Endometrium (tissue), 2 donors: Measurements from ENCODE around the gene TMEM89.

Experiments used
- FAIRE-seq: peaks from 2 replicates; lab custom pipeline; 2012; peaks lifted over from hg19 to GRCh38; lab: Jason Lieb, UNC
- donor health status: control.
- donor health status: control.

TMEM89 gene, protein sequence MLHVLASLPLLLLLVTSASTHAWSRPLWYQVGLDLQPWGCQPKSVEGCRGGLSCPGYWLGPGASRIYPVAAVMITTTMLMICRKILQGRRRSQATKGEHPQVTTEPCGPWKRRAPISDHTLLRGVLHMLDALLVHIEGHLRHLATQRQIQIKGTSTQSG

DNA sequence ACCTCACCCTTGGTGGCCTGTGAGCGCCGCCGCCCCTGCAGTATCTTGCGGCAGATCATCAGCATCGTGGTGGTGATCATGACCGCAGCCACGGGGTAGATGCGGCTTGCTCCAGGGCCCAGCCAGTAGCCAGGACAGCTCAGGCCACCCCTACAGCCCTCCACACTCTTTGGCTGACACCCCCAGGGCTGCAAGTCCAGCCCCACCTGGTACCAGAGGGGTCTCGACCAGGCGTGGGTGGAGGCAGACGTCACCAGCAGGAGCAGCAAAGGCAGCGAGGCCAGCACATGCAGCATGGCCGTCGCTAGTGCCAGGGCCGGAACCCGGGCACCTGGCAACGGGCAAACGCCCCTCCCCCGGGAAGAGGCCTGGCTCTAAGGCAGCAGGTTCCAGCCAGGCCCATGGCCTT lies at the start of gene TMEM89:
Gene TMEM89 (minus strand): TSS at position 309 of the 409 bp plus-strand sequence. CDS start 13 bp downstream, at position 296.
- FAIRE-seq: no peak

DNA sequence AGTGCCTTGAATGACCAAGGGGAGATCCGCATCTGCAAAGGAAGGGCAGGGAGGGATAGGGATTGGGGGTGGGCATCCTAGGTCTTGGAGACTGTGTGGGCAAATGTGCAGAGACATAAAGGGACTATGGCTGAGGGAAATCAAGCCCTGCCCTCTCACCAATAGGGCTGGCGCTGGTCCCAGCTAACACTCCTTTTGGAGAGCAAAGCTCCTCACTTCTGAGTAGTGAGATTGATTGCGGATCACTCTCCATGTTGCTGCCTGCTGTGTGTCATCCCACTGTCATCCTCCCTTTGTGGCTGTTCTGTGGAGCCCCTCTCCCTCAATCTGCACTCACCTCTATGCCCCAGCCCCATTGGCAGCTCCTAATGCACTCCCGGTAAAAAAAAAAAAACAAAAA lies 43.4 kb upstream of the TMEM89 start:
- no peak for FAIRE-seq

DNA sequence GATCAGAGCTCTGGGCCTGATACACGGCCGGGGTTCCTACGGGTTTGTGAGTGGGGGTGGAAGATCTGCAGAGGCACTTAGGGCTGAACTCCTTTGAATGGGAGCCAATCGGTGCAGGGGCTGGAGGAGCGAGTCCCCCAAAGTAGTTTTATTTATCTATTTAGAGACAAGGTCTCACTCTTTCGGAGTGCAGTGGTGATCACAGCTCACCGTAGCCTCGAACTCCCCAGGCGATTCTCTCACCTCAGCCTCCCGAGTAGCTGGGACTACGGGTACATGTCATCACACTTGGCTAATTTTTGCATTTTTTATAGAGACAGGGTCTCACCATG lies 42.7 kb upstream of the TMEM89 start:
- FAIRE-seq: no peak

DNA sequence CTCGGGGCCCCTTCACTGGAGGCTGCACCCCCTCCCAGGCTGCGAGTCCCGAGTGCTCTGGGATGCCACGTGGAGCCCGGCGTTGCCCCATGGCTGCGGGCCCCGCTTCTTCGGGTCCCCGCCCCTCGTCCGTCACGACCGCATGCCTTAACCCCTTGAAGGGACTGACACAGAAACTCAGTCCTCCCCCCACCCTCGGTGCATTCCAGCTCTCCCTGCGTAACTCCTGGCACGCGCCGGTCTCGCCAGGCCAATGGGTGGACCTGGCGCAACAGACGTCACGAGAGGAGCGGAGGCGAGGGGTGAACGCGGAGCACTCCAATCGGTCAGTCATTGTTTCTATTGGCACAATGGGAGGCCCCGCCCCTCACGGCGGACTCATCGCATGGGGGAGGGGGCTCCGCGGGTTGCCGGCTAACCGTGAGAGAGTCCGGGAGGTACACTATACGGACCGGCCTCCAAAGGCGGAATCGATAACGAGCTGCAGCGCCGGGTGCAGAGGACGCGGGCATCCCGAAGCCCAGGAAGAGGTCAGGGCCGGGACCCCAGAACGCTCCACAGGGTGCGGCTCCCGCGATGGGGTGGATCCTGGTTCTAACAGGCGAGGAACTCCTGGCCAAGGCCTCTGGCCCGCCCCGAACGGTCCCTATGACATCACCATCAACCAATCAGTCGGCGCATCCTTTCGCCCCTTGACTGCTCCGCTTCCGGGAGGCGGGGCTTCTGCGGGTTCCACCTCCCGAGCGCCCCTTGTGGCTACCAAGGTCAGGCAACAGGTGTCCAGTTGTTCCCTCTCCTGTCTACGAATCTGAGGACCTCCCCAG lies 42.1 kb upstream of the TMEM89 start:
- peak; percentile 86 for FAIRE-seq

DNA sequence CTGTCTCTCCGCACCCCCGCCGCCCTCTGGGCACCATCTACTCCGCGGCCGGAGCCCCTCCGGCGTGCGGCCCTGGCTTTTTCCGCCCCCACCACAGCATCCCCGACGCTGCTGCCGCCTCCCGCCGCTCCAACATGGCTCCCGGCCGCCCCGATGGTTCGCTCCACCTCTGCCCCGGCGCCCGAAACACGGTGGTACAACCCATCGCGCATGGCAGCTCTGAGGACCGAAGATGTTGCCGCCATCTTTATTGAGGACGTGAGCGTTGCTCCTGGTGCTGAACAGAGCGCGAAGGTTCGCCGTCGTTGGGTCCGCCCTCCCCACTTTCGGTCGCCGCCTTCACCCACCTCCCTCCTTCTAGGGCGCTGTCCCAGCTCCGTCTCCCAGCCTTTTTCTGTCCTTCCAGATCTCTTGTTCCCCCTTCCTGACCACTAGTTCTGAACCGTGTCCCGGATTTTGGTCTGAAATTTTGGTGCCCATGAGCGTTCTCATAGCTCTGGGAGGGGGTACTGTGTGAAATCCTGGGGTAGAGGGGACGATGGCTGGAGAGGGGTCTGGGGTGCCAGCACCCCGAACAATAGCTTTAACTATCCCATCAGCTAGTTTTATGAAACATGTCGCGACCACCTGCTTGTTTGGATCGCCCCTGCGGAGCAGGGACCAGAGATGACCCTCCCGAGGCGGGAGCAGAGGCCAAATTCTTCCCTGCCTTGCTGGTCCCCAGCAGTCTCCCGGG lies 41.4 kb upstream of the TMEM89 start, which contains the start of gene CELSR3:
Gene CELSR3 (minus strand): TSS at position 134 of the 736 bp plus-strand sequence. CDS start 252 bp downstream, outside the sequence.
- FAIRE-seq: no peak

DNA sequence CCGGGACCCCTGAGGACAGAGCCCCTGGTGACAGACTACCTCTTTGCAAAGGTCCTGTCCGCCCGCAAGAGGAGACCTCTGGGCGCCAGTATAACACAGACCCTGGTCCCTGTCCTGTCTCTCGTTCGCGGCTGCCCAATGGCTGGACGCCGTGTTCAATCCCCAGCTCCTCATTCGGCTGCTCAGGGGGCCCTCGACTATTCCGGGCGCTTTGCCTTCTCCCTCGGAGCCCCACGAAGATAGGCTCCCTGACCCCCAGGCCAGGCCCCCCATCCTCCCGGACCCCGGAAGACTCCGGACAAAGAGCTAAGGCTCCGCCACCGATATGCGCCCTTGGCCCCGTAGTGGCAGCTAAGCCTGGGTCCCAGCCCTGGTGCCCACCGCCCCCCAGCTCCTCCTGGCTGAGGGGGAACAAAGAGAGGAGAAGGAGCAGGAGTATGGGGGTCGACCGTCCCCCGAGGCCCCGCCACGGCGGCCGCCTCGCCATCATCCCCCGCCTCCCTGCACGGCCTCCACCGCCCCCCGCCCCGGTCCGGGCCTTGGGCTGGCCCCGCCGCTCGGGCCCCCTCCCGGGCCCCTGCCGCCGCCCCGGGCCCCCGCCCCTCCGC lies 40.7 kb upstream of the TMEM89 start:
- FAIRE-seq: no peak

DNA sequence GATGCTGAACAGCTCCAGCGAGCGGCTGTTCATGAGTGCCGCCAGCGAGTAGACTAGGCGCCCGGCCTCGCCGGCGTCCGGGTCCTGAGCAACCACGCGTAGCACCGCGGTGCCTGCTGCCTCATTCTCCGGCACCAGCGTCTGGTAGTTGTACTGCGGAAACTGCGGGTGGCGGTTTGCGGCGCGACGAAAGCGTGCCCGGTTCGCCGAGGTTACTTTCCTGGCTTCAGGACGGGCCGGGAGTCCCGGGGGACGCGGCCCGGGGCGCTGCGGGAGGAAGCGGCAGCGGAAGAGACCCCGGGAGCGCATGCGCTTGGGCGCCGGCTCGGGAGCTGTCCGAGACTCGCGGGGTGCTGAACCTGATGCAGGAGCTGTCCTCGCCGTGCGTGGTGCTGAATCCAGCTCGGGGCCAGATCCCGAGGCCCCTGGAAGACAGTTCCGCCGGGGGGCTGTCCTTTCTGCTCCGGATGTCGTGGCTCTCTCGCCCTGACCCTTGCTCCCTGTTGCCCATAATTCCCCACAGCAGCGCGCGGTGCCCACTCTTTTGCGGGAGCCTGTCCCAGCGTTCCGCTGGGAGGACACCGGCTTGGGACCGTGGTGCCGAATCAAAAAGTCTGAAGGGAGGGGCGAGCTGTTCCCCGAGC lies 40.1 kb upstream of the TMEM89 start:
- FAIRE-seq: no peak

DNA sequence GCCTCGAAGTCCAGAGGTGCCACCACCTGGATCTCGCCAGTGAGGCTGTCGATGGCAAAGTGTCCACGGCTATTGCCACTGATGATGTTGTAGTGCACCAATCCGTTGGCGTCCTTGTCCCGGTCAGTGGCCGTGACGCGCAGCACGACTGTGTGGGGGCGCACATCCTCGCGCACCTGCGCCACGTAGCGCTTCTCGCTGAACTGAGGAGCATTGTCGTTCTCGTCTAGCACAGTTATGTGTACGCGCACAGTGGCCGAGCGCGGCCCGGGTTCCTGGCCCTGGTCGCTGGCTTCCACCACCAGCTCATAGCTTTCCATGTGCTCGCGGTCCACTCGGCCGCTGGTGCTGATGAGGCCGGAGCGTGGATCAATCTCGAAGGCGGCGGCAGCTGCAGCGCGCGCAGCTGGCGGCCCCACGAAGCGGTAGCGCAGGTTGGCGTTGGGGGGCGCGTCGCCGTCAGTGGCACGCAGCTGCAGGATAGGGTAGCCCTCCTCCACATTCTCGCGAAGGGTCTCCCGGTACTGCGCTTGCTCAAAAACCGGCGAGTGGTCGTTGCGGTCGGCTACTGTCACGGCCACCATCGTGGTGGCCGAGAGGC lies 39.3 kb upstream of the TMEM89 start:
- FAIRE-seq: no peak

DNA sequence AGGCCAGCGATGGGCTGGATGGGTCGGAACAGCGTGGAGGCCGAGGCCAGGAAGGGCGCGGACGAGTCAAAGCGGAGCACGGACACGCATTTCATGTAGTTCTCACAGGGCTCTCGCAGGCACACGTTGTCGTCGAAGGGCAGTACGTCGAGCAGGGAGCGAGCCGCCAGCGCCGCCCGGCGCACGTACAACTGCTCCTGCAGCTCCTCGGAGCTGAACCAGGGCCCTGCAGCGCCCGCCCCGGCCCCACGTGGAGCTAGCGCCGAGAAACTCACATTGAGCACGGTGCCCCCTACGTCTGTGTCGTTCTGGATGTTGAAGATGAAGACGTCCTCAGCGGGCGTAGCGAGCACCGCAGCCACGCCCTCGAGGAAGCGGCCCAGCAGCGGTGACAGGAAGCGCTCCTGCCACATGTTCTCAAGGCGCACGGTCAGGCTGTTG lies 35.3 kb upstream of the TMEM89 start:
- FAIRE-seq: no peak

DNA sequence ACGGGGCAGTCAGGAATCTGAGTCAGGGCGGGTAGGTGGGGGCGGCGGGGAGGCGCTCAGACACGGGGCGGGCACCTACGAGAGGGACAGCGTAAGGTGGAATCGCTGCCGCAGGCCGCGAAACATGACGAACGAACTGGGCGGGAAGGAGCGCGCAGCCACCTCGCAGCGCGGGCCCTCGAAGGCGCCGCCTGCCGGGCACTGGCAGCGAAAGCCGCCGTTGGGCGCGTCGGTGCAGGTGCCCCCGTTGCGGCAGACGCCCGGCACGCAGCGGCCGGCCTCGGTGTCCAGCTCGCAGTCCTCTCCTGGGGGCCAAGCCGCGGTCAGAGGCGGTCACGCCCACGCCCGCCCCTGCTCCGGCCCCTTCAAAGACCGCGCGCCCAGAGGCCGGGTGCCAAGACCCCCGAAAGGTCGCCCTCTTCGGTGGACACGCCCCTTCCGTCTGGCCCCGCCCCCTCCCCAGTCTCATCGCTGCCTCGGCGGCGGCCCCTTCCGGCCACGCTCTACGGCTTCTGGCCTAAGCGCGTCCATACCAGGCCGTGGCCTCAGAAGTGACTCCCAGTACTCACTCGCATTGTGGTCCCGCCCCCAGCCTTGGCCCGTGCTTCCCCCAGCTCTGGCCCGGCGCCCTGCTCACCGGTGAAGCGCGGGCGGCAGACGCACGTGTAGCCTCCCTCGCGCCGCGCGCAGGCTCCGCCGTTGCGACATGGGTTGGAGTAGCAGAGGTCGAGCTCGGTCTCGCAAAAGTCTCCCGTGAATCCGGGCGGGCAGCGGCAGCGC lies 34.7 kb upstream of the TMEM89 start:
- no peak for FAIRE-seq

DNA sequence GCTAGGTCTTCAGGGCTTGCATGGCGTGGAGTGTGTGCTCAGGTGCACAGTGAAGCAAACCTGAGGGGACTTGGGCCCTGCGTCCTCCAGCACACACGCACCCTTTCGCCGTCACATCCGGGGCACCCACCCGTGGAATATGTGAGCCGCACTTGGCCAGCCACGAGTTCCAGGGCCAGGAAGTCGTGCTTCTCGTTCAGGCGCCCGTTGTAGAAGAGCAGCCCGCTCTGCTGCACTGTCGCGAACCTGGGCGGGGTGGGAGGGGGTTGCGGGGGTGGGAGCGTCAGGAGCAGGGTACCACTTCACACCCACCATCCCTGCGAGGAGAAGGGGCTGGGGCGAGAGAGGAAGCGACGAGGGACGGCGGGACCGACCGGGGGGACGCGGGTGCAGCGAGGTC lies 34.0 kb upstream of the TMEM89 start:
- no peak for FAIRE-seq

DNA sequence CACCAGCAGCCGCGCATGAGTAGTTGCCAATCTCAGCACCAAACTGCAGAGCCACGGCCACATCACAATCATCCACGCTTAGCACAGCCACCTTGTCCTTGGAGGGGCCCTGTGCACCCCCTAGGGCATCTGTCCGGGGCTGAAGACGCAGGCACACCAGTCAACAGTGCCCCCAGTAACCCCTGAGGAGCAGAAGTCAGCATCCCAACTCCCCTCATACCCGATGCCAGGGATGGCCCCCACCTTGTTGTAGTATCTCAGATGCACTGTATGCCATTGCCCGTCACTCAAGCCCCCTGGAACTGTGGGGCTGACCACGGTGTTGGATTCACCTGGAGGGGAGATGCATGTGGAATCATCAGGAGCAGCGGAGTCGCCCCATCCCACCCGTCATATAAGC lies 33.5 kb upstream of the TMEM89 start:
- FAIRE-seq: no peak

DNA sequence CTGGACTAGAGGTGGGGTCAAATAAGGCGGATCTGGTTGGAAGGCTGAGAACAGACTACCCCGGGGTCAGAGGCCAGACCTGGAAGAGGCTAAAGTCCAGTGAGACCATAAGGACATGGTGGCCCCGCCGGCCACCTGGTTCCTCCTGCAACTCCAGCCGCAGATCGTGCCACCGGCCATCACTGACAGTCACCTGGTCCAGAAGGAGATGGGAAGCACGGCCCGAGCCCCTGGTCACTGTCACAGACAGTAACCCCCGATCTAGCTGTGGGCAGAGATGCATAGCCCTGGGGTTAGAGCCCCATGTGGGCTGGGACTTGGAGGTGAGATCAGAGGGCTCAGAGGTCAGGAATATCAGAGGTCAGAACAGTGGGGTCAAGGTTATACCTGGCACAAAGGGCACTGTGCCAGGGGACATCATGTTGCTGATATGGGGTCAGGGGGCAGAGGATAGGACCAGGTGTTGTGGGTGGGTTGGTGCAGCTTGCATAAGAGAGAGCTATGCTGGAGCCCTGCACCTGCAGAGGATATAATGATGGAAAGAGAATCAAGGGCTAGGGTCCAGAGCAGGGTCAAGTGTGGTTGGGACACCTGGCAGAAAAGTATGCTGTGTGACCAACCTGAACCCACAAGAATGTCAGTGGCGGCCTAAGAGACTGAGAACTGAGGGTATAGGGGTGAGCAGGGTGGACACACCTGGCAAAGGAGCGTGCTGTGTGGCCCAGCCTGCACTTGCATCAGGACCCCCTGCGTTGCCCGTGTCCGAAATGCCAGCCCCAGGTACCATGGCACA lies 31.6 kb upstream of the TMEM89 start:
- no peak for FAIRE-seq

DNA sequence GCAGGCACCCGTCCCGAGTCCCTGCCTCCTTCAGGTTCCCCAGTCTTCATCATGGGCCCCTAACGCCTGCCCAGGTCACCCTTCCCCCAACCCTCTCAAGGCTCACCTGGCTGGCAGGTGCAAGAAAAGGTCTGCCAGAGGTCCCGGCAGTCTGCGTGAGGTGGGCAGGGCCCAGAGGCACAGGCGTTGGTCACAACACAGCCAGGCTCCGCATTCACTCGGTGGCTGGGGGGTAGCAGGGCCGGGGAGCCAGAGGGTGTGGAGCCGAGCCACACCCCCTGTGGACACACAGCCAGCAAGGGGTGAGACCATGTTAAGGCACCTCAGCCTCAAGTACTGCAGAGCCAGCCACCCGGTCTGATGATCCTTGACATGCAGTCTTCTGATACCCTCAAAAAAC lies 30.2 kb upstream of the TMEM89 start:
- no peak for FAIRE-seq

DNA sequence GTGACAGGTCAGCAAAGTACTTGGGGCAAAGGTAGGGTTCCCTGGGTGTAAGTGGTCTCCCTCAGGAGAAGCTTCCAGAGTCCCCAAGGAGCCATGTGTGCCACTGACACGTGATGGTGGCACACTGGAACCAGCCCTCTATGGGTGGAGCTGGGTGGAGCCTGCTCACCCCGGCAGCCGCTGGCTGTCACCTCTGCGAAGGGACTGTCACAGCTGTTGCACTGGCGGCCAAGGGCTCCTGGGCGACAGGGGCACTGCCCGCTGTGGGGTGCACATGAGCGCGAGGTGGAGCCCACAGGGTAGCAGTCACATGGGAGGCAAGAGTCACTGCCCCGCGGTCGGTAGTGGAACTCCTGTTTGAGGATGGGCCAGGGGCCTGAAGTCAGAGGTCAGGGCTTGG lies 29.2 kb upstream of the TMEM89 start:
- no peak for FAIRE-seq

DNA sequence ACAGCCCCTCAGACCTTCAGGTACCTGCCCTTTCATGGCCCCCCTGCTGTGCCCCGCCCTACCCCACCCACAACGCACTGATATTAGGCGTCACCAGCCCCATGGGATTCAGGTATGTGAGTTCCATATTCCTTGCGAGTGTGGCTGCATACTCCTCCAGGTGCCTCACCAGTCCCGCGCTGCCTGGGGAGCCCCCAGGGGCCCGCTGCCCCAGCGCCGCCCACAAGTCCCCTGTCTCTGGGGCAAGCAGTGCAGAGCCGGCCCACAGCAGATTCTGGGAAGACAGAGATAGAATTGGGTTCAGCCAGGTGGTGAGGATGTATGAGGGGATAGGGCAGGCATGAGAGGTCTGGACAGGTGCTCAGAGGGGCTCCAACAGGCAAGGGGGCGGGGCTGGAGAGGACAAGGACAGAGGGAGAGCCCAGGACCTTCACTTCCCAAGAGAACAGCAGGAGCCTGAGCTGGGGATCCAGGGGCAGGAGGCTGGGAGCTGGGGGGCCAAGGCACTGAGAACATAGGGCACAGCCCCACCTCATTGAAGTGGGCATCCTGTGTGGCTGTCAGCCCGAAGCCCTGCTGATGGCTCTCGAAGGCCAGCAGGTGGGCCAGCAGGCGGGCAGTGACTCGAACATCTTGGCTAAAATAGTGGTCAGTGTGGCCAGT lies 26.8 kb upstream of the TMEM89 start:
- FAIRE-seq: no peak

DNA sequence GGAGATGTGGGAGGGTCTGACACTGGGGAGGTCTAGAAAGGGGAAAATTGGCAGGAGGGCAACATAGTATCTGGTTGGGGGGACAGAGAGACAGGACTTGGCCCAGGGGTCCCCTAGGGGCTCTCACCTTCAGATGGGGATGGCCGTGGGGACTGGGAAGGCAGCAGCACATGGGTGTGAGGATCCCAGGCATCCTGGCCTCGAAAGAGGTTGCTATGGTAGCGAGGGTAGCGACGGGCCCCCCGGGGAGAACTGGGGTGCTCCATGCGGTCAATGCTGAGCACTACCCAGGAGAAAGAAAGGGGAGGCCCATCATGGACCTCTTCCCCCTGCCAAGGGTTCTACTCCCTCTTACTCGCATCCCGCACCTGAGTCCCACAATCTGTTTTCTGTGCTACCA lies 26.1 kb upstream of the TMEM89 start:
- no peak for FAIRE-seq

DNA sequence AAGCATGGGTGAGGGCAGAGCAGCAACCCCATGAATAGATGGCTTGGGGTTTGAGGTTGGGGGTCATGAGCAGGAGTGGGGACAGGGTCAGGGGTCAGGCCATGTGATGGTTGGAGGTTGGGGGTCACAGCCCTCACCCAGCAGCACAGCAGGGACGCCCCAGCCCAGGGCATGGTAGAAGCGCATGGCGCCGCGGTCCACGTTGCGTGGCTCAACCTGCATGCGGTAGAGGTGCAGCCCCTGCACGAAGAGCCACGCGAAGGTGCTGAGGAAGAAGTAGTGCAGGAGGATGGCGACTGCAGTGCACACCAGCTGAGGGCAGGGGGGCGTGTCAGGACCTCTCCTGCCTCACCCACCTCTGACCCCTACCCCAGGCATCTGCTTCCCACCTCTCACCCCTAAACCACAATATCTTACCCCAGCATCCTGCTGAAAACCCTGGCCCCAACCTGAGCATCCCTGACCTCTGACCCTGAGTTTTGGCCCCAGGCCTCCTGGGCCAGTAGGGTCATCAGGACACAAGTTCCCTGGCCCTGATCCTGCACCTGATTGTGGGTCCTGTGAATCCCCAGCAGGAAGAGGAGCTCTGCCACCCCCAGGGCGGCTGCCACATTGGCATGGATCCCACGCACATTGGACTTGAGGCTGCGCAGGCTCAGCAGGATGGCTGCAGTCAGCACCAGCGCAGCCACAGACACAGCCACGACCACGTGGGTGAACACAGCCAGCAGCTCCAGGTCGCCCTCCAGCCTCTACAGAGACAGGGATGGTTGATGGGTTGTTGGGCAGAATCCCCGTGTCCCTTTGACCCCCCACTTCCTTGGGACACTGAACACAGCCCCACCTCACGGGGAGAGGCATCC lies 23.6 kb upstream of the TMEM89 start:
- FAIRE-seq: no peak

DNA sequence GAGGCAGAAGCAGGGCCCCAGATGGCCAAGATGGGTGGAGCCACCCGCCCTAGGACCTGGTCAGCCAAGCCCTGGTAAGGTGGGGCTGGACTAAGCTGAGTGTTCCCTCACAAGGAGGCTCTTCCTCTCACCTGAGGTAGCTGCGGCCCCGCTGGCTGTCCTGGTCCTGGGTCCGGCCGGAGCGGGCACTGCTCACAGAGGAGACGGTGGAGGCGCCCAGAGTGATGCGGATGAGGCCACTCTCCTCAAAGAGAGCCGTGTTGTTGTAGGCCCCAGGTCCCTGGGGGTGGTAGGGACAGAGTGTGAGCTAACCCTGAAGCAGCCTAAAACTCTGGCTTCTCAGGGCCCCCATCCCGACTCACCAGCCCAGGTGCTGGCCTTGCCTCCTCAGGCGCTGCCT lies 21.0 kb upstream of the TMEM89 start:
- FAIRE-seq: no peak
